CD4-positive, alpha-beta T cell treated with Interleukin-12 subunit alpha and Interleukin-12 subunit beta, for 1 hour (primary cell): ENCODE data around the gene AGBL2.

ENCODE experiments used
- DNase-seq: peaks from one replicate; pipeline ENCODE4 v3.0.0-alpha.2; 2020

Gene AGBL2

DNA sequence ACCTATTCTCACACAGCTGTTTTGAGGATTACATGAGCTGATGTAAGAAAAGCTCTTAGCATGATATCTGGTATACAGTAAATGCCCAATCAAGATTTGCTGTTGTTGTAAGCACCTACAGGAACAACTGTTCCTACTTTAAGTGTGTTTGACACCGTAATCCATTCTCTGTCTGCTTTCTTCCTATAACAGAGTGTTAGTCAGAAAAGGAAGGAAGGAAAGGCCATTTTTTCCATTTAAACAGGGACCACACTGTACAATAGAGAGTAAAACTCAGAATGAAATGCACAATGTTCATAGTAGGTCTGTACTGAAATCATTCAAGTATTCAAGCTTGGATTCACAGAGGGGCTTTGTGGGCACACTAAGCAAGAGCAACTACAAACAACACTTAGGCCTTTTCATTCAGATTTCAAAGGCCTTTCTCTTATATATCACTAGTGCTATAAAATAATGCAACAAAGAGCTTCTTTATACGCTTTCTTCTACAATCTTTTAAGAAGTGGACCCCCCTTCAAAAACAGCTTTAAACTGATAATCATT lies 94.3 kb downstream of the AGBL2 start:
- DNase-seq = no peak

DNA sequence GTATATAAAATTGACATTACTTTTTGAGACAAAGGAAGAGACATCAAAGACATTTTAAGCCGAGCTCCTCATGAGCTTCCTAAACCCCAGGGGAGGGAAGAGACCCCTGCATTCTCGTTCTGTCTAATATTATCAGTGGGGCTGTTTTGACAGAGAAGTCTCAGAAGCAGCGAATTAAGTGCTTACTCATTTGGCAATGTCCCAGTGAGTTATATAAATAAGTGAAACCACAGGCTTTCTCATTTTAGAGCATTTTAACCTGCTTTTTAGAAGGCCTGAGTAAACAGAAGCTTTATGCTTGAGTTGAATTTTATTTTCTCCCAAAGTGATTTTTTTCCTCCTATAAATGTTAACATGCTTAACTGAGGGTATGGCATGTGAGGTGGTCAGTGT lies 97.8 kb downstream of the AGBL2 start:
- no peak for DNase-seq

DNA sequence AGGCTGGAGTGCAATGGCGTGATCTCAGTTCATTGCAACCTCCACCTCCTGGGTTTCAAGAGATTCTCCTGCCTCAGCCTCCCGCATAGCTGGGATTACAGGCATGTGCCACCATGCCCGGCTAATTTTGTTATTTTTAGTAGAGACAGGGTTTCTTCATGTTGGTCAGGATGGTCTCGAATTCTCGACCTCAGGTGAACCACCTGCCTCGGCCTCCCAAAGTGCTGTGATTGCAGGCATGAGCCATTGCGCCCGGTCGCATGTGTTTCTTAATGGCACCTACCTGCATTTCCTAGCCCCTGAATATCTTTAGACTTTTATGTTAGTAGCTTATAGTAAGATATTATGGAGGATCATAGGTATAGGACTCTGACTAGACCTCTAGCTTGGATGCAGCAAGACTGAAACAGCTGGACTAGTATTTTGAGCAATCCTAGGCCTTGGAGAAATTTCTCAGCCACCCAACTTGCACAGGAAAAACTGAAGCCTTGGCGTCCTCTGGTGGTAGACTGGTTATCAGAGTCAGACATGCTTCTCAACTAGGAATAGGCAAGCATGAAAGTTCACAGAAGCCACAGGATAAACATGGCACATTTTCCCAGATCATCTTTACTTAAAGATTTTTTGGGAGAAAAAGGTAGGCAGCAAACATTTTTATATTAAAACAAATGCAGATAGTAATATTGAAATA lies 98.3 kb downstream of the AGBL2 start:
- DNase-seq = peak; percentile 5

DNA sequence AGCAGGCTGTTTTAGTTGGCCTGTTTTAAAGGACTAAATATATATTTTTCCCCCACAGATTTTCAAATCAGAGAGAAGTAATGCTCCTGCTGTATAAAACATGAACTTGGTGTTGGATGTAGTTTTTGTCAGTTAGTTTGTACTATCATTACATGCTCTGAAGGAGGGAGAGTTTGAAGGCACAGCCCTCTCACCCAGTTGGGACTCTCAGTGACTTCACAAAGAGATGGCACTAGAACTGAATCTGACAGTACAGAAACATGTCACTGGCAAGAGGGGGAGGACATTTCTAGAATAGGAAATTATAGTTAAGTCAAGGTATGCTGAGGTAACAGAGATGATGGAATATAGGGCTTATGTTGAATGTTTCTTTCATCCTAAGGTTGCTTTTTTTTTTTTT lies 99.9 kb downstream of the AGBL2 start:
- no peak for DNase-seq

DNA sequence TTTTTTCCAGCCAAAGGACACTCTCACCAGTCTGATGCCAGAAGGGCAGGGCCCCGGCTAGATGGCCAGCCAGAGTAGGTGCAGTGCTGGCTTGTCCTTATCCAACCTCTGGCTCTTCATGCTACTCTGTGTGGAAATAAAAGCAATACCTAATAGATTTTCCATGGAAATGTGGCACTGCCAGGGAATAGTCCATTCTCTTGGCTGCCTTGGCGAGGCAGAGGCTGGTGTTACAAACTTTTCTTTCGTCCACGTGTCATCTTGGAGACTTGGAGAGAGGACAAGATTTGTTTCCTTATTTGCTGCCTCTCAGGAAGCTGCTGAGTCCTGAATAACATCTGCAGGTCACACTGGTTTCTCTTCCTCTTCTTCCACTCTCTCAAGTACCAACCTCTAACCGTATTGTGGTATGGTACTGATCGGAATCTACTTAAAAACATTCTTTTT lies 103.8 kb downstream of the AGBL2 start:
- DNase-seq = no peak

DNA sequence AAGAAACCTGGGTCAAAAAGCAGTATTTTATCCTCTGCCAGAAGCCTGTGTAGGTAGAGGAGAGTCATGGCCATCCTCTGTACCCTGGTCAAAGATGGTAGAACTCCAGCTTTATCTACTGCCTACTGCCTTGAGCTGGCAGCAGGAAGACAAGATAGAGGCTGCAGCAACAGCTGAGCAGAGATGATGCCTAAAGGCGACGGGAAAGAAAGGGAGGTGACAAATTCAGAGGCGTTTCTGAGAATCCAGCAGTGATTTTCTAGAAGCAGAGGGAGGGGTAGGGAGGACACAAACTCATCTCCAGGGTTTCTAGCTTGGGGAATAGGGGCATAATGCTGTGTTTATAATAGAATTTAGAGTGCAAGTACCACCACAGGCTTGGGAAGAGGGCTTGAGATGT lies 105.5 kb downstream of the AGBL2 start:
- no peak for DNase-seq
